ENCODE results near the gene STX1B. TPM values are rescaled to one million over a fixed set of nuclear protein-coding genes. Genes with fewer than 3 reads are reported as not detected.
A peak's percentile ranks its signal among the peaks of the same experiment; 100 is the strongest.
"Not testable (repeated sequence)": the region's sequence is repeated elsewhere in the genome, so short reads cannot be mapped to it uniquely, and the experiment has no call there.

STX1B gene
- total RNA-seq, 1 donor from 2014 or later, result 0.75 TPM

GRCh38 chr16:30941600-30942425 lies 68.6 kb downstream of the STX1B start:
- H3K4me1 Mint-ChIP-seq, result peaks cover 27% of the 10 kb centered on the region
- DNase-seq, result peak; percentile 92
- H3K4me3 Mint-ChIP-seq, result peak overlapping the region; percentile 63
- peaks cover 33% of the 10 kb centered on the region for H3K36me3 Mint-ChIP-seq (ENCODE audit: low read depth)
- no peaks in the 10 kb centered on the region for H3K9me3 Mint-ChIP-seq
- intact Hi-C loops (cut with micrococcal nuclease), result loop anchor here (1.0 kb wide), 2 partner anchors 20 to 98 kb away; no protein-coding TSS in a partner anchor
- peak overlapping the region; percentile 75 for H3K27ac Mint-ChIP-seq
- no peaks in the 10 kb centered on the region for H3K27me3 Mint-ChIP-seq

GRCh38 chr16:30939571-30939970 lies 70.9 kb downstream of the STX1B start:
- peaks cover 40% of the 10 kb centered on the region for H3K36me3 Mint-ChIP-seq (ENCODE audit: low read depth)
- H3K4me3 Mint-ChIP-seq; intact Hi-C loops (cut with micrococcal nuclease): not testable (repeated sequence)

More at GRCh38 chr16:30939571-30939970, 70.9 kb downstream of the STX1B start:
- peaks cover 36% of the 10 kb centered on the region for H3K4me1 Mint-ChIP-seq
- H3K27me3 Mint-ChIP-seq, H3K9me3 Mint-ChIP-seq, H3K27ac Mint-ChIP-seq, DNase-seq: not testable (repeated sequence)

Other genes starting within 250 kb of the STX1B start
- gene CFAP119, start 248.6 kb downstream of the STX1B start, total RNA-seq, result 4.0 and 4.2 TPM in 2 replicates
- 95.4 and 100 TPM in 2 replicates for gene RNF40, start 248.3 kb downstream of the STX1B start, total RNA-seq
- gene ZNF629, start 223.4 kb downstream of the STX1B start, total RNA-seq, result 2.5 and 2.6 TPM in 2 replicates
- 23.9 and 24.5 TPM in 2 replicates for gene BCL7C, start 116.6 kb downstream of the STX1B start, total RNA-seq
- 0.17 and 0.33 TPM in 2 replicates for gene CTF1, start 114.0 kb downstream of the STX1B start, total RNA-seq
- 35.9 and 36.5 TPM in 2 replicates for gene FBXL19, start 87.1 kb downstream of the STX1B start, total RNA-seq
- 11.8 and 12.7 TPM in 2 replicates for gene ORAI3, start 61.6 kb downstream of the STX1B start, total RNA-seq
- gene SETD1A, start 52.9 kb downstream of the STX1B start, total RNA-seq, result 30.7 and 31.5 TPM in 2 replicates
- 2.9 and 3.2 TPM in 2 replicates for gene HSD3B7, start 25.4 kb downstream of the STX1B start, total RNA-seq
- gene STX4, start 22.9 kb upstream of the STX1B start, total RNA-seq, result 49.1 and 54.8 TPM in 2 replicates
- 15.6 and 15.9 TPM in 2 replicates for gene ZNF668, start 63.6 kb upstream of the STX1B start, total RNA-seq
- gene ZNF646, start 63.8 kb upstream of the STX1B start, total RNA-seq, result 21.1 and 23.3 TPM in 2 replicates
- gene PRSS53, start 78.3 kb upstream of the STX1B start, total RNA-seq, result 4.3 and 4.8 TPM in 2 replicates
- 56.2 and 59.1 TPM in 2 replicates for gene VKORC1, start 84.2 kb upstream of the STX1B start, total RNA-seq
- 44.3 and 44.9 TPM in 2 replicates for gene BCKDK, start 97.7 kb upstream of the STX1B start, total RNA-seq
- 56.9 and 63.3 TPM in 2 replicates for gene KAT8, start 107.0 kb upstream of the STX1B start, total RNA-seq
- gene PRSS8, start 125.1 kb upstream of the STX1B start, total RNA-seq, result not detected in 2 replicates
- 0.33 and 0.59 TPM in 2 replicates for gene PRSS36, start 139.4 kb upstream of the STX1B start, total RNA-seq
- gene FUS, start 169.5 kb upstream of the STX1B start, total RNA-seq, result 936 and 955 TPM in 2 replicates
- 15.6 and 17.1 TPM in 2 replicates for gene PYCARD, start 192.1 kb upstream of the STX1B start, total RNA-seq
- 0.05 and 0.09 TPM in 2 replicates for gene TRIM72, start 203.5 kb upstream of the STX1B start, total RNA-seq
- gene PYDC1, start 206.5 kb upstream of the STX1B start, total RNA-seq, result not detected in 2 replicates
- gene ITGAM, start 249.3 kb upstream of the STX1B start, total RNA-seq, result 16.8 and 18.2 TPM in 2 replicates

Data from activated CD4-positive, alpha-beta T cell treated with anti-CD3 and anti-CD28 coated beads, Interleukin-2, amount 10 ng/mL, durations not matched to agents 24 days and 14 days (primary cell).